Right forelimb (tissue), 1 donor: ENCODE data around the gene CXCL1.
"Not testable (repeated sequence)": the region's sequence is repeated elsewhere in the genome, so short reads cannot be mapped to it uniquely, and the experiment has no call there.

Experiments used
- DNase-seq: peaks from one replicate; pipeline ENCODE4 v3.0.0-alpha.2; 2018

The CXCL1 gene

DNA sequence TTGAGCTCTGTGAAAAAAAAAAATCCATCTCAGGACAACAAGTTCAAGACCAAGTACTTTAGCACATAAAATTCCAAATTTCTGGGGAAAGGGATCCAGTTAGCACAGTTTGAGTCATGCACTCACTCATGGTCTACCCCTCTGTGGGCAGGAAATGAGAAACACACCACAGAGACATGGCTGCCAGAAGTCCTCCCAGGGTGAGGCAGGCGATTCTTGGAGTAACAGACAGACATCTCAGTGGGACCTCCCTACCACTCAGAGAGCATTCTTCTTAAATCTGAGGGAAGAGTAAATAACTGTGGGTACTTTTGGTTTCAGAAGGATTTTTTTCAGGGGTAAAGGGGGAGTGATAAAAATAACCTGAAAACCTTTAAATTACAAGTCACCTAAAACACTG lies 14.1 kb downstream of the CXCL1 start:
- DNase-seq: no peak

DNA sequence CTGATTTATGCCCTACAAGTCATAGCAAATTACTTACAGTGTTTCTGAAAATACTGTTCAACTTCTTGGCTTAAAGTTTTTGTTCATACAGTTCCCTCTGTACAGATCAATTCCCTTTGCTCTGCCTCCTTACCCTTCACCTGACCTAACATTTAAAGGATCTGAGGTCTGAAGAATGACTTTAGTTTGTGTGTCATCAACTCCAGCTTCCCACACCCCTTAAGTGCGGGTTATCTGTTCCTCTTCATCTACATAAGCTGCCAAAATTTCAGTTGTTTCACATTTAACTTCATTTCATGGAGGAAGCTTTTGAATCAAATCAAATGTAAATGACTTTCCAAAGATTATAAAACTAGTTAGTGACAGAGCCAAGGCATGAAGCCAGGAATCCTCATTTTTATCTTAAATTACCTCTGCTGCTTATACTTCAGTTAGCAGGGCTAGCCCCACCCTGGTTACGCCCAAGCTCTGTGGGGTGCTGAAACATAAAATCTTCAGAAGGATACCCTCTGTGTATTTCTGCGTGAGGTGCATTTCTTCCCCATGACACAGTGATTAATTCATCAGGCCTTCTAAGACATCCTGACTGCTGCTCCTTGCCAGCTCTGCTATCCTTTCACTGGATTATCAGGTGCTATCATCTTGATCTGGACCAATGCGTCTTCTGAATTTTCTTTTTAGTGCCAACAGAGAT lies 16.5 kb downstream of the CXCL1 start:
- no peak for DNase-seq

GRCh38 chr4:73891326-73891725 lies 22.1 kb downstream of the CXCL1 start:
- DNase-seq: no peak

GRCh38 chr4:73891739-73892405 lies 22.7 kb downstream of the CXCL1 start:
- DNase-seq: no peak

- no peak for DNase-seq
Measured at GRCh38 chr4:73892966-73893365, 23.8 kb downstream of the CXCL1 start.

- DNase-seq: no peak
Measured at GRCh38 chr4:73894001-73894400, 24.8 kb downstream of the CXCL1 start.

GRCh38 chr4:73895201-73896175 lies 26.3 kb downstream of the CXCL1 start:
- DNase-seq: no peak

DNA sequence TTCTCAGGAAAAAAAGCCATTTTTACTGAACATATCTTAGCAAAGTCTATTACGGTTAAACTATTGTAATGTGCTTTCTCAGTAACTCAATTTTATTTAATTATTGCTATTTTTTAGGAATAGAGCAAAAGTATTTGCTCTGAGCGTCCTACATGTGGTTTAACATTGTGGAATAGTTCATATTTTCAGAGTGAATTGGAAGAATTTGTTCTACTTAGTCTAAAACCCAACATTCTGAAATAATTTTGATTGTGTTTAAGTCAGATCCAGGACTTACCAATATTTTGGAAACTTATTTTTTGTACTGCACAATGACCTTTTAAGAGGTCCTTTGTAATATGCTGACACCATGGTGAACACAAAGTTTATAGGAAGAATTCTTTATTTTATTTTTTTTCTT lies 27.2 kb downstream of the CXCL1 start:
- no peak for DNase-seq

- DNase-seq: no peak
Measured at GRCh38 chr4:73897380-73898136, 28.4 kb downstream of the CXCL1 start.

DNA sequence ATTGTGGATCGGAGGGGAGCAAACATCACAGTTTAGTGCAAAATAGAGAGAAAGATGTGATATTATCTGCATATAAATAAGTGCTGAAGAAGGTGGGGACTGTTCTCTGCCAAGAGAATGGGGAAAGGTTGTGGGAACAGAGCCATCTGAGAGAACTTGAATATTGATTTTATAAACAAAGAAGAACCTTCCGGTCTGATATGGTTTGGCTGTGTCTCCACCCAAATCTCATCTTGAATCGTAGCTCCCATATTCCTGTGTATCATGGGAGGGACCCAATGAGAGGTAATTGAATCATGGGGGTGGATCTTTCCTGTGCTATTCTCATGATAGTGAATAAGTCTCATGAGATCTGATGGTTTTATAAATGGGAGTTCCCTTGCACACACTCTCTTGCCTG lies 30.1 kb downstream of the CXCL1 start:
- DNase-seq: not testable (repeated sequence)

GRCh38 chr4:73901031-73901430 lies 31.8 kb downstream of the CXCL1 start:
- no peak for DNase-seq

GRCh38 chr4:73902038-73902637 lies 32.9 kb downstream of the CXCL1 start:
- DNase-seq: no peak

DNA sequence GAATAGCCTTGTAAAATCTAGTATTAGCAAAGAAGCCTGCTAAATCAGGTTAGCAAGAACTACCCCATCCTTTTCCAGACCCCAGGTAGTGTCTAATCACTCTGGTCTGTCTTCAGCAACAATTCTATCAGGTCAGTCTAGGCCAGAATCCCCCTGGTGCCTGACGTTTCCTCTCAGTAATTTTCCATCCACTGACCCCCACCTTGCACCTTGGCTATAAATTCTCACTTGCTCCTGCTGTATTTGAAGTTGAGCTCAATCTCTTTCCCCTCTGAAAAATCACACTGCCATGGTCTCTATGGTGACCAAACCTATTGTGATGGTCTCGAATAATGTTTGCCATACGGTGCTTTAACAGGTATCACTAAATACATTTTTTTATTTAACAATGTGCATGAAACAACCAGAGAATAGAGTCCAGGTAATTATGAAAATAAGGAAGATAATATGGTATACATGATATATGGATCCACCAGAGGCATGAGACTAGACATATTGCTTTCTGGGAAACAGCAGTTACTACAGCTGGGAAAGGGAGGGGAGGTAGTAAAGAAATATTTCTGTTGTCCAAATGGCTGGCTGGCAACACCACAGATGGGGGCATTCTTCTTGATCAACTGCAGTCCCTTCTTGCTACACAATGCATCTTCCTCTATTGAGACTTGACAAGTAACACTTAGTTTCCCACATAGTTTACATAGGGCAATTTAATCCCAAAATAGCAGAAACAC lies 33.8 kb downstream of the CXCL1 start:
- no peak for DNase-seq

DNA sequence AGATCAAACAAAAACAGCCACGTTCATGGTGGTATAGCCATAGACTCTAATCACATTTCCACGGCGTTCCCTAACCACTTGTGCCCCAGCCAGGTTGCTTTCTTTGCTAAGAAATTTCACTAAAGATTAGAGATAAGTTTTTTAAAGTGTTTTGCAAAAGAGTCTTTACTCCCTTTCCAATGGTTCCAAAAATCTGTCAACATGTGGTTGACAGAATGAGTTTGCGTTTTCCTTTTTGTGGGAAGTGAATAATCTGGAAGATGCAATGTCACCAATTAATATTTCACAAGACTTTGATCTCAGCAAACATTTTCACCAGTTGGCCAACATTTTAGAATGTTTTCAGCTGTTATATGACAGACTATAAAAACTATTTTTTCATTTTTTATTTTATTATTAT lies 35.3 kb downstream of the CXCL1 start:
- no peak for DNase-seq

DNA sequence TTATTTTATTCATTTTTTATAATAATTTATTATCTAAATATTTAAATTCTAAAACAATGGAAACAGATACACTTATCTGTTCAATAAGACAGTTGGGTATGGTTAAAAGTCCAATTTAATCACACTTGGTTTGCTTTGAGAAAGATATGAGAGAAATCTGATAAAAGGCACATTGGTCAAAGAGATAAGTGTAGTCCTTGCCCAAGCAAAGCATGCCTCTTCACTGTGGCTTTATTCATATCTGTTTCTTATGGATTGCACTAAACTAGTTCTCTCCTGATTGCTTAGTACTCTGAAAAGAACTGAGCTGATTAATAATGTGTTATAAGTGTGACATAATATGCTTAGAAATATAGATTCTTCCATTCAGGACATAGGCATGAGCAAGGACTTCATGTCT lies 39.8 kb downstream of the CXCL1 start:
- DNase-seq: no peak

- no peak for DNase-seq
Measured at GRCh38 chr4:73911746-73912145, 42.6 kb downstream of the CXCL1 start.

- no peak for DNase-seq
Measured at GRCh38 chr4:73912191-73912590, 43.0 kb downstream of the CXCL1 start.

DNA sequence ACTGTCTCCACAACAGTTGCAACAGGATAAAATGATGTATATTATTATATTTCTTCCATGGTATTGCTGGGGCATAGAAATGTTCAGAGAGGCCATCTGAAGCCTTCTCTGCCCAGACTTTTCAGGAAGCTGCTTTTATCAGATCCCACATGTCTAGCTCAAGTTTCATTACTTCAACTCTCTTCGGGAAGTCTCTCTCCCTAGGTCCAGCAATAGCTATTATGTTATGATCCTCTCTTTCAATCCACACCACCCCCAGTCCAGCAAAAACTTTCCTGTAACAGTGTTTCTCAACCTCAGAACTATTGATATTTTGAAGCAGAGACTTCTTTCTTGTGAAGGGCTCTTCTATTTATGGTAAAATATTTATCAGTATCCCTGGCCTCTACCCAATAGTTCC lies 44.9 kb downstream of the CXCL1 start:
- no peak for DNase-seq

DNA sequence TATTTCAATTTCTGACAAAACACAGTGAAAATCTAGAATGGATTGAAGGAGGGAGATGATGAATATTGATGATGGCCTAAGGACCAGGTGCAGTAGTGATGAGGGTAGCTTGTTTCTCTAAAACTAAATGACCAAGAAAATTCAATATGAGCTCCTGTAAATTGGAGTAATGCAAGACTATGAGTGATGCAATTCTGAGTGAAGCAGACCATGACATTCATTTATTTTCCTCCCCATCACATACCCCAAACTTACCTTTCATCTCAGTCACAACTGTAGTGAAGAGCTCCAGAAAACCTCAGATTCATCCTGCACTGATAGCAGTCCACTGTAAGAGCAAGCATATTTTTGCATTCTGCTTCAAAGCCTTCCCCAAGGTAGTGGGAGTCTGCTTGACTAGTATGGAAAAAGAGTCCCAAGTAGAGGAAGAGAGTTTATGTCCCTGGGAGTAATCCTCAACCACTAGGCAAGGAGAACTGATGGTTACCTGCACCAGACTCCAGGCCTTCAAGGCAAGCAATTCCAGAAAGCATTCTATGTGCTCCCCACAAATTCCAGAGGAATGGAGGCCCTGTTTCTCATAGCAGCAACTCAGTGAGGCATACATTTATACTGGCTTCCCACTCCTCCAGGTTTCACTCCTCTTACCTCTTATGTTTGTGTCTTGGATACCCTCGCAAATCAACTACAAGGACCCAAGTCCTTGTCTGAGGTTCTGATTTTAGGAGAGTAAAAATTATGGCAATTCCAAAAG lies 47.2 kb downstream of the CXCL1 start:
- DNase-seq: no peak

GRCh38 chr4:73917081-73917501 lies 47.9 kb downstream of the CXCL1 start:
- DNase-seq: no peak

GRCh38 chr4:73918058-73918457 lies 48.9 kb downstream of the CXCL1 start:
- DNase-seq: no peak
